Activated T-helper 17 cell treated with anti-CD3 and anti-CD28 coated beads, Interleukin-2, amount 50 U/mL, for 72 hours (primary cell): ENCODE results near the gene CFTR. TPM values are rescaled to one million over a fixed set of nuclear protein-coding genes. Genes with fewer than 3 reads are reported as not detected.

Experiments
- ATAC-seq: fragments of 150-1000 bp; cut with Tn5 transposase; replicated peaks from 2 replicates; pipeline ENCODE4 v1.10.0; 2021; ENCODE audit warnings: mild to moderate bottlenecking, moderate library complexity
- H3K27ac Mint-ChIP-seq: one replicate; pipeline ENCODE4 v1.8.0; 2022; ENCODE audit warnings: mixed read lengths
- H3K27me3 Mint-ChIP-seq: one replicate; pipeline ENCODE4 v1.8.0; 2022; ENCODE audit warnings: mixed read lengths
- H3K36me3 Mint-ChIP-seq: one replicate; pipeline ENCODE4 v1.8.0; 2022; ENCODE audit warnings: low read depth, mild to moderate bottlenecking, mixed read lengths
- H3K4me1 Mint-ChIP-seq: one replicate; pipeline ENCODE4 v1.8.0; 2022; ENCODE audit warnings: mixed read lengths
- H3K4me3 Mint-ChIP-seq: one replicate; pipeline ENCODE4 v1.8.0; 2022; ENCODE audit warnings: mild to moderate bottlenecking, mixed read lengths
- H3K9me3 Mint-ChIP-seq: one replicate; pipeline ENCODE4 v1.8.0; 2022; ENCODE audit warnings: mixed read lengths
- total RNA-seq, 2 donors: library from RNA; stranded (reverse); gene quantifications; one replicate each; pipeline ENCODE4 v1.2.3, GENCODE V29; 2022

Gene CFTR
- total RNA-seq, 2 donors from 2014 or later = not detected

GRCh38 chr7:117717357-117717756 lies 237.5 kb downstream of the CFTR start:
- Mint-ChIP-seq H3K9me3 (no peaks in the 10 kb centered on the region), H3K27ac (no peak overlapping the region), H3K4me1 (no peaks in the 10 kb centered on the region), H3K4me3 (no peak overlapping the region), H3K27me3 (peaks cover 4% of the 10 kb centered on the region), H3K36me3 (no peaks in the 10 kb centered on the region)
- ATAC-seq = no peak

Other genes with a start within 250 kb of the CFTR start
- gene WNT2, start 157.0 kb upstream of the CFTR start, total RNA-seq = not detected
- gene ASZ1, start 52.5 kb upstream of the CFTR start, total RNA-seq = not detected